ENCODE measurements around the gene TMOD1.

The TMOD1 gene

GRCh38 chr9:97635026-97635425 is 133.6 kb downstream of the TMOD1 start:
- DNase-seq (ENCODE audit: low spot score) = no peak

GRCh38 chr9:97636903-97637302 is 135.4 kb downstream of the TMOD1 start:
- no peak for DNase-seq (ENCODE audit: low spot score)

GRCh38 chr9:97638666-97639065 is 137.2 kb downstream of the TMOD1 start:
- DNase-seq (ENCODE audit: low spot score) = no peak

GRCh38 chr9:97640325-97640724 is 138.9 kb downstream of the TMOD1 start:
- no peak for DNase-seq (ENCODE audit: low spot score)

- no peak for DNase-seq (ENCODE audit: low spot score)
Measured at GRCh38 chr9:97645720-97646119, 144.3 kb downstream of the TMOD1 start.

GRCh38 chr9:97647996-97648395 is 146.5 kb downstream of the TMOD1 start:
- no peak for DNase-seq (ENCODE audit: low spot score)
